Activated naive CD4-positive, alpha-beta T cell treated with anti-CD3 and anti-CD28 coated beads, Interleukin-2, amount 50 U/mL, for 24 hours (primary cell): ENCODE results near the gene RRP9.
"Not testable (repeated sequence)": the region's sequence is repeated elsewhere in the genome, so short reads cannot be mapped to it uniquely, and the experiment has no call there.

Source experiments
- H3K27ac Mint-ChIP-seq: one replicate; pipeline ENCODE4 v1.8.0; 2021; ENCODE audit warnings: mild to moderate bottlenecking, mixed read lengths
- H3K27me3 Mint-ChIP-seq: one replicate; pipeline ENCODE4 v1.8.0; 2021; ENCODE audit warnings: mixed read lengths
- H3K36me3 Mint-ChIP-seq: one replicate; pipeline ENCODE4 v1.8.0; 2021; ENCODE audit warnings: mixed read lengths
- H3K4me1 Mint-ChIP-seq: one replicate; pipeline ENCODE4 v1.8.0; 2021; ENCODE audit warnings: mixed read lengths
- H3K4me3 Mint-ChIP-seq: one replicate; pipeline ENCODE4 v1.8.0; 2021; ENCODE audit warnings: mild to moderate bottlenecking, mixed read lengths
- H3K9me3 Mint-ChIP-seq: one replicate; pipeline ENCODE4 v1.8.0; 2021; ENCODE audit warnings: mixed read lengths

The RRP9 gene

GRCh38 chr3:51941798-51942602, at the start of gene RRP9, which contains the start of gene PARP3:
Gene RRP9, minus strand, starts transcription at chr3:51941904. Its CDS starts 37 bp downstream, at chr3:51941867.
Gene PARP3, plus strand, starts transcription at chr3:51942363. Its CDS starts 993 bp downstream, at chr3:51943356.
- Mint-ChIP-seq H3K27me3 (no peaks in the 10 kb centered on the region), H3K9me3 (no peaks in the 10 kb centered on the region), H3K4me1 (peaks cover 33% of the 10 kb centered on the region), H3K36me3 (peaks cover 14% of the 10 kb centered on the region), H3K27ac (peak within 1 kb of the TSS; percentile 92), H3K4me3 (peak within 1 kb of the TSS; percentile 98)

- not testable (repeated sequence) for H3K27me3 Mint-ChIP-seq, H3K9me3 Mint-ChIP-seq, H3K4me3 Mint-ChIP-seq
- H3K27ac Mint-ChIP-seq, result peak overlapping the region; percentile 8
- H3K4me1 Mint-ChIP-seq, result peaks cover 20% of the 10 kb centered on the region
- H3K36me3 Mint-ChIP-seq, result peaks cover 20% of the 10 kb centered on the region
These were observed 48.8 kb upstream of the RRP9 start for GRCh38 chr3:51990501-51990971.

- H3K9me3 Mint-ChIP-seq, result no peaks in the 10 kb centered on the region
- peaks cover 6% of the 10 kb centered on the region for H3K36me3 Mint-ChIP-seq
- H3K4me3 Mint-ChIP-seq, result no peak overlapping the region
- H3K4me1 Mint-ChIP-seq, result peaks cover 16% of the 10 kb centered on the region
- peak overlapping the region; percentile 47 for H3K27ac Mint-ChIP-seq
- H3K27me3 Mint-ChIP-seq, result no peaks in the 10 kb centered on the region
These were observed 46.8 kb upstream of the RRP9 start for GRCh38 chr3:51988286-51989146.

GRCh38 chr3:51987568-51987967, 45.9 kb upstream of the RRP9 start:
- Mint-ChIP-seq H3K27me3 (no peaks in the 10 kb centered on the region), H3K4me3 (no peak overlapping the region), H3K4me1 (peaks cover 17% of the 10 kb centered on the region), H3K36me3 (peaks cover 4% of the 10 kb centered on the region), H3K9me3 (no peaks in the 10 kb centered on the region), H3K27ac (no peak overlapping the region)

GRCh38 chr3:51986010-51986947, 44.6 kb upstream of the RRP9 start:
- Mint-ChIP-seq H3K27me3 (no peaks in the 10 kb centered on the region), H3K27ac (peak overlapping the region; percentile 12), H3K4me1 (peaks cover 22% of the 10 kb centered on the region), H3K36me3 (peaks cover 1% of the 10 kb centered on the region), H3K9me3 (no peaks in the 10 kb centered on the region), H3K4me3 (no peak overlapping the region)

GRCh38 chr3:51985063-51985462, 43.4 kb upstream of the RRP9 start:
- Mint-ChIP-seq H3K27ac (peak overlapping the region; percentile 68), H3K4me1 (peaks cover 23% of the 10 kb centered on the region), H3K27me3 (no peaks in the 10 kb centered on the region), H3K36me3 (no peaks in the 10 kb centered on the region), H3K4me3 (peak overlapping the region; percentile 70), H3K9me3 (no peaks in the 10 kb centered on the region)

GRCh38 chr3:51984269-51984647, 42.6 kb upstream of the RRP9 start:
- no peaks in the 10 kb centered on the region for H3K36me3 Mint-ChIP-seq
- no peaks in the 10 kb centered on the region for H3K27me3 Mint-ChIP-seq
- peak overlapping the region; percentile 93 for H3K27ac Mint-ChIP-seq
- H3K4me1 Mint-ChIP-seq, result peaks cover 23% of the 10 kb centered on the region
- H3K4me3 Mint-ChIP-seq, result peak overlapping the region; percentile 94
- H3K9me3 Mint-ChIP-seq, result no peaks in the 10 kb centered on the region

GRCh38 chr3:51983578-51984268, 42.0 kb upstream of the RRP9 start:
- H3K9me3 Mint-ChIP-seq, result no peaks in the 10 kb centered on the region
- peak overlapping the region; percentile 93 for H3K27ac Mint-ChIP-seq
- H3K4me1 Mint-ChIP-seq, result peaks cover 23% of the 10 kb centered on the region
- H3K4me3 Mint-ChIP-seq, result peak overlapping the region; percentile 94
- H3K27me3 Mint-ChIP-seq, result no peaks in the 10 kb centered on the region
- H3K36me3 Mint-ChIP-seq, result no peaks in the 10 kb centered on the region

GRCh38 chr3:51982838-51983577, 41.3 kb upstream of the RRP9 start, which contains the start of gene ACY1:
Gene ACY1, plus strand, starts transcription at chr3:51983535. Its CDS starts 530 bp downstream, at chr3:51984065.
- peak within 1 kb of the TSS; percentile 94 for H3K4me3 Mint-ChIP-seq
- no peaks in the 10 kb centered on the region for H3K27me3 Mint-ChIP-seq
- H3K27ac Mint-ChIP-seq, result peak within 1 kb of the TSS; percentile 93
- H3K36me3 Mint-ChIP-seq, result no peaks in the 10 kb centered on the region
- H3K9me3 Mint-ChIP-seq, result no peaks in the 10 kb centered on the region
- peaks cover 23% of the 10 kb centered on the region for H3K4me1 Mint-ChIP-seq

- Mint-ChIP-seq H3K4me3 (peak overlapping the region; percentile 94), H3K27me3 (no peaks in the 10 kb centered on the region), H3K36me3 (no peaks in the 10 kb centered on the region), H3K27ac (peak overlapping the region; percentile 84), H3K9me3 (no peaks in the 10 kb centered on the region), H3K4me1 (peaks cover 25% of the 10 kb centered on the region)
These were observed 40.7 kb upstream of the RRP9 start for GRCh38 chr3:51982352-51982837.

- Mint-ChIP-seq H3K4me3 (no peak overlapping the region), H3K27ac (no peak overlapping the region)
These were observed 38.5 kb upstream of the RRP9 start for GRCh38 chr3:51980253-51980652.

GRCh38 chr3:51978143-51978502, 36.4 kb upstream of the RRP9 start:
- Mint-ChIP-seq H3K4me3 (no peak overlapping the region), H3K4me1 (peaks cover 40% of the 10 kb centered on the region), H3K9me3 (no peaks in the 10 kb centered on the region), H3K36me3 (no peaks in the 10 kb centered on the region), H3K27me3 (no peaks in the 10 kb centered on the region), H3K27ac (no peak overlapping the region)

More at GRCh38 chr3:51980253-51980652, 38.5 kb upstream of the RRP9 start:
- Mint-ChIP-seq H3K27me3 (no peaks in the 10 kb centered on the region), H3K36me3 (no peaks in the 10 kb centered on the region), H3K4me1 (peaks cover 38% of the 10 kb centered on the region), H3K9me3 (no peaks in the 10 kb centered on the region)

GRCh38 chr3:51977446-51978142, 35.9 kb upstream of the RRP9 start:
- Mint-ChIP-seq H3K27me3 (no peaks in the 10 kb centered on the region), H3K4me1 (peaks cover 37% of the 10 kb centered on the region), H3K27ac (no peak overlapping the region), H3K4me3 (no peak overlapping the region), H3K9me3 (no peaks in the 10 kb centered on the region), H3K36me3 (no peaks in the 10 kb centered on the region)
